Loucy (cell line): Measurements from ENCODE around the gene SLC25A21.

Experiments used
- CTCF ChIP-seq: fragments of 200-600 bp; sonication (generic); conservative IDR thresholded peaks from 2 replicates; pipeline ENCODE4 v1.5.1; 2014; ENCODE audit warnings: mild to moderate bottlenecking, antibody characterized with exemption, low read length
- EZH2phosphoT487 ChIP-seq: fragments of 200-600 bp; IDR thresholded peaks from 2 replicates; pipeline ENCODE4 v1.6.1; 2018; ENCODE audit warnings: antibody characterized with exemption, mild to moderate bottlenecking, moderate library complexity, borderline replicate concordance

DNA sequence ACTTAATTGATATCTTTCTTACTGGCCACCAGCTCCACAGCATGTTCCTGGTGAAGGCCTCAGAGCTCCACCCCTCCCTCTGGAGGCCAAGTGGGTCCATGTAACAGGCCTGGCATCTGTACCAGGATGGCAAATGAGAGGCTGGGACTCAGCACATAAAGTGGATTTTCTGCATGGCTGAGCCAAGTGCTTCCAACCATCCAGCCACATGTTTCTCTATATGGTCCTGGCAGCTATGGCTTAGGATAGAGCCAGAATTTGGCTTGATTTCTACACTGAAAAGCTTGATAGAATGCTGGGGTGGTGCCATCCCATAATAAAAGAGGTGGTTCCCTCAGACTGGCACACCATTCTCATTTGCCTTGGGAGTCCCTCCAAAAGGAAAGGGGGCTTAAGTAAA is 416.6 kb downstream of the SLC25A21 start:
- TF ChIP-seq CTCF (no peak), EZH2phosphoT487 (no peak)
